ENCODE measurements around the gene EPS8L3. TPM values are rescaled to one million over a fixed set of nuclear protein-coding genes. Genes with fewer than 3 reads are reported as not detected.
A peak's percentile ranks its signal among the peaks of the same experiment; 100 is the strongest.

EPS8L3 gene
- total RNA-seq, 4 donors from 2014 or later = 1.4 TPM; not detected in 3

- in situ Hi-C loops (cut with MboI; ENCODE audit: low sequenced_read_pairs in 4 of 4) = loop anchor here (5.0 to 10.0 kb wide), 4 partner anchors 132 to 229 kb away; partner anchors contain the start of gene GNAI3 (in 4 of the 4)
Observed at GRCh38 chr1:109773900-109774485, 10.3 kb upstream of the EPS8L3 start.

DNA sequence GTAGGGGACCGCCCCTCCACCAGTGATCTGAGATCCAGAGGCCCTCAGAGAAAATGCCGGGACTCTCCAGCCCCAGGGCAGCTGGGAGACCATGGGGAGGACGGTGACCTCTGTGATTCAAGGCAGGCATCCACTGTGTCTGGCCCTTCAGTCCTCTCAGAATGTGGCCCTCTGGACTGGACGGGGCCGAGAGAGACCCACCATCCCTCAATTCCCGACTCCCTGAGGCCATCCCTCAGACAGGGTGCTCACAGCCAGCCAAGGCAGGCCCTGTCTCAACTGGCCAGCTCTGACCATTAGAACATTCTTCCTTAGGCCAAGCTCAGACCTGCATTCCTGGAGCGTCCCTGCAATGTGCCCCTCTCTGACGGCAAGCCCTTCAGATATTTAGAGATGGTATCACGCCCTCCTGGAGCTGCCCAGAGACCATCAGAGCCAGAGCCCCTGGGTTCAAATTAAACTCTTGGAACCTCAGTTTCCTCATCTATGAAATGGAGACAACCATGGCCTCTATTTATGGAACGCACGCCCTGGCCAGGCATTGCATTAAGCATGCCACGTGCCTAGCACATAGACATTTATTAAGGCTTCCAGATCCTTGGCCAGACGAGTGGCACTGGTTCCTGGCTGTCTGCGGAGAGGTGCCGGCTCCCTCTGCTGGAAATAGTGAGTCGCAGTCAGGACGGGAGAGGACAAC lies 9.6 kb upstream of the EPS8L3 start:
- ATAC-seq = peak; percentile 88 to 93
- H3K9me3 ChIP-seq = no peaks in the 10 kb centered on the region
- H3K27me3 ChIP-seq = no peaks in the 10 kb centered on the region
- H3K4me3 ChIP-seq = no peak overlapping the region
- H3K4me1 ChIP-seq = peaks cover 0 to 3% of the 10 kb centered on the region in 2 donors
- peak overlapping the region in 1 of 4 donors; percentile 8 for H3K27ac ChIP-seq
- no peaks in the 10 kb centered on the region for H3K36me3 ChIP-seq
- intact Hi-C loops (cut with DNase I; ENCODE audit: low total_unique reads) = loop anchor here (1.0 to 5.0 kb wide), 3 partner anchors 56 to 227 kb away; no protein-coding TSS in a partner anchor
- TF ChIP-seq POLR2A (IDR thresholded peaks at IDR 0.05) (no peak), CTCF (IDR thresholded peaks at IDR 0.05 in 4 of 5, conservative IDR thresholded peaks at IDR 0.05 in 1 of 5) (peak; percentile 78 to 90 (median 85))
- in situ Hi-C loops (cut with MboI; ENCODE audit: low sequenced_read_pairs in 4 of 4) = loop anchor here (5.0 to 10.0 kb wide), 4 partner anchors 131 to 229 kb away; partner anchors contain the start of gene GNAI3 (in 4 of the 4)
- DNase-seq = peak; percentile 82 to 87

More at GRCh38 chr1:109773900-109774485, 10.3 kb upstream of the EPS8L3 start:
- Histone ChIP-seq H3K36me3 (no peaks in the 10 kb centered on the region), H3K4me1 (peaks cover 0 to 3% of the 10 kb centered on the region in 2 donors), H3K9me3 (no peaks in the 10 kb centered on the region), H3K27ac (no peak overlapping the region), H3K4me3 (no peak overlapping the region), H3K27me3 (no peaks in the 10 kb centered on the region)
- TF ChIP-seq CTCF (IDR thresholded peaks at IDR 0.05 in 4 of 5, conservative IDR thresholded peaks at IDR 0.05 in 1 of 5) (peak in 1 of 5 experiments; percentile 4), POLR2A (IDR thresholded peaks at IDR 0.05) (no peak)
- no peak for DNase-seq
- intact Hi-C loops (cut with DNase I; ENCODE audit: low total_unique reads) = loop anchor here (1.0 to 5.0 kb wide), 3 partner anchors 57 to 228 kb away; no protein-coding TSS in a partner anchor
- no peak for ATAC-seq

DNA sequence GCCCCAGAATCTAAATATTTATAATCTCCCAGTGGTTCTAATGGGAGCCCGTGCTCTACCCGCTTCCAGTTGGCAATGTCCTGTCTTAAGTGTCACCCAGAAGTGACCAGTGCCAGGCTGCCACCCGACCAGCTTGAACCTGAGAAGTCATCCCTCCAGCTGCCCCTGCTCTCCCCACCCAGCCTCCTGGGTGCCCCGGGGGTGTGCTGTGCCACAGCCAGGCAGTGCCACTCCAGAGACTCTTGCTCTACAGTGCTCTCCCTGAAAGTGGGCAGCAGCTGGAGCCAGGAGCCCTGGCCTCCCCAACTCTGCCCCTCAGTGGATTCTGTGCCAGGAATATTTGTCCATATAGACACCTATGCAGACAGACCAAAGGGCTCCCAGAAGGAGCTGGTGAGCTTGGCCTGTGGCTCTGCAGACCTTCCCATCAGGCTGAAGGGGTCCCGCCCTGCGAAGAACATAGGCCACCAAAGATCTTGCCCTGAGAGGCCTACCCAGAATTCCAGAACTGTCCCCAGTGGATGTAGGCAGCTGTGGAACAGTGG lies 9.0 kb upstream of the EPS8L3 start:
- Histone ChIP-seq H3K4me3 (no peak overlapping the region), H3K27me3 (no peaks in the 10 kb centered on the region), H3K36me3 (no peaks in the 10 kb centered on the region), H3K4me1 (peaks cover 0 to 3% of the 10 kb centered on the region in 2 donors), H3K27ac (peak overlapping the region in 1 of 4 donors; percentile 8), H3K9me3 (no peaks in the 10 kb centered on the region)
- TF ChIP-seq POLR2A (IDR thresholded peaks at IDR 0.05) = no peak
- DNase-seq = peak in 1 of 2 donors; percentile 11
- ATAC-seq = no peak
- in situ Hi-C loops (cut with MboI; ENCODE audit: low sequenced_read_pairs in 4 of 4) = loop anchor here (5.0 to 10.0 kb wide), 4 partner anchors 130 to 228 kb away; partner anchors contain the start of gene GNAI3 (in 4 of the 4)
- intact Hi-C loops (cut with DNase I; ENCODE audit: low total_unique reads) = loop anchor here (1.0 to 5.0 kb wide), 3 partner anchors 55 to 226 kb away; no protein-coding TSS in a partner anchor

DNA sequence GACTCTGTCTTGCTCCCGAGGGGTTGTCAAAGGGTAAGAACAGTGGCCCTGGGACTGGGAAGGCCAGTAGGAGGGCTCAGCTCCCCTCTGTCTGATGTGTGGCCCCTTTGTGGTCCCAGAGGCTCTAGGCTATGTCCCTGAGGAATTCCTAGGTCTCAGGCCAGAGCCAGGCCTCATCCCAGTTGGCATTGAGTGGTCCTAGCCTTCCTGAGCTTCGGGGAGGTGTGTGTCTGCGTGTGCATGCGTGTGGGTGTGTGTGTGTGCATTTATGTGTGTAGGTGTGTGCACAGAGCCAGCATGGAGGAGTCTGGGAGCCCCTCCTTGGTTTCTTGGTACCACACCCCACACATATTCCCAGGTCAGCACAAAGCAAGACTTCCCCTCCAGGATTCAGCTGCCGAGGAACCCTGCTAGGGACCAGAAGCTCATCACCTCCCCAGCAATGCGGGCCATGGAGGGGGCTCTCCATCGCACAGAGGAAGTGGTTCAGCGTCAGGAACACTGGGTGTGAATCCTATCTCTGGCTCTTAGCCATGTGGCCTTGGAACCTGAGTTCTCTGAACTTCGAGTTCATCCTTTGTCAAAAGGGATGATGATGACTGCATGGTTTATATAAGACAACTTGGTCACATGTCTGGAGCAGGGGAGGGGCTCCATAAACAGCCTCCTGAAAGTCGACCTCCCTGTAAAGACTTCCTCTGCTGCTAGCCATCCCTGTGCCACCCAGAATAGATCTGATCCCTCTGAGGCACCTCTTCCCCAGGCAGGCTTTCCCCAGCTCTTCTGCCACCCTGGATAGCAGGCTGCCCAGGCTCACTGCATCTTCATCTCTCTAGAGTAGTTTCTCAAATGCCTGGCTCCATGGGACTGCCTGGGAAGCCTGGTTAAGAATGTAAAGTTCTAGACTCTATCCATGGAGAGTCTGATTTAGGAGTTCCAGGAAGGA lies 8.3 kb upstream of the EPS8L3 start:
- DNase-seq = peak in 1 of 2 donors; percentile 11
- TF ChIP-seq CTCF (IDR thresholded peaks at IDR 0.05 in 4 of 5, conservative IDR thresholded peaks at IDR 0.05 in 1 of 5) = no peak
- no peak for TF ChIP-seq POLR2A (IDR thresholded peaks at IDR 0.05)
- intact Hi-C loops (cut with DNase I; ENCODE audit: low total_unique reads) = loop anchor here (5.0 kb wide), 1 partner anchor 55 kb away; no protein-coding TSS in a partner anchor
- H3K36me3 ChIP-seq = no peaks in the 10 kb centered on the region
- H3K4me1 ChIP-seq = peaks cover 0 to 3% of the 10 kb centered on the region in 2 donors
- H3K27ac ChIP-seq = no peak overlapping the region
- in situ Hi-C loops (cut with MboI; ENCODE audit: low sequenced_read_pairs in 4 of 4) = loop anchor here (5.0 to 10.0 kb wide), 4 partner anchors 130 to 227 kb away; partner anchors contain the start of gene GNAI3 (in 4 of the 4)
- H3K4me3 ChIP-seq = no peak overlapping the region
- no peaks in the 10 kb centered on the region for H3K9me3 ChIP-seq
- ATAC-seq = no peak
- H3K27me3 ChIP-seq = no peaks in the 10 kb centered on the region
